ENCODE results near the gene ARFGEF3.

ARFGEF3 gene

DNA sequence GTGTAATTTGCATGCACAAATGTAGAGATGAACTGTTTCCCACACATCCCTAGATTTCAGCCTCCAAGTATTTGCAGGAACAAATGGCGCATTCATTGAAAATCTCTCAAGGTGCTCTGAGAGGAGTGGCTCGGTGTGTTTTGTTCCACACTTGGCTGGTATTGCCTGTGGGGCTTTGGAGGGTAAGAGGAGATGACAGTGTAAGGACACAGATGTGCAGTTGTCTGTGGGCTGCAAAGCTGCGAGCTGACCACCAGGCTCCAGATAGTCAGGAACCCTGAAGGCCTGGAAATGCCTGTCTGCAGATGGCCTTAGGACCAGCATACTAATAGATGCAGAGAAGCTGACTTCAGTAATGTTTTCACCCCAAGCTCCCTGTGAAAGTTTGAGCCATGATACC is 114.2 kb downstream of the ARFGEF3 start:
- H4K20me1 ChIP-seq (ENCODE audit: insufficient read depth, low read length): no peaks in the 10 kb centered on the region
- H3K27me3 ChIP-seq (ENCODE audit: low read depth, low read length): no peaks in the 10 kb centered on the region
- no peak overlapping the region for H3K4me3 ChIP-seq (ENCODE audit: low read length)
- H2AFZ ChIP-seq (ENCODE audit: low read depth, low read length): no peak overlapping the region
- no peaks in the 10 kb centered on the region for H3K4me1 ChIP-seq (ENCODE audit: low read length)
- no peaks in the 10 kb centered on the region for H3K9me3 ChIP-seq (ENCODE audit: insufficient read depth, low read length)
- H3K79me2 ChIP-seq (ENCODE audit: low read length): no peaks in the 10 kb centered on the region
- H3K27ac ChIP-seq (ENCODE audit: low read length): no peak overlapping the region
- no peaks in the 10 kb centered on the region for H3K36me3 ChIP-seq (replicated peaks; ENCODE audit: low read depth, low read length)
- no peak overlapping the region for H3K9ac ChIP-seq (ENCODE audit: low read length)
- no peak overlapping the region for H3K4me2 ChIP-seq (ENCODE audit: low read length)
- no peak for TF ChIP-seq EZH2phosphoT487 (IDR thresholded peaks at IDR 0.05; ENCODE audit: low read depth)
- TF ChIP-seq, protein P1, sequence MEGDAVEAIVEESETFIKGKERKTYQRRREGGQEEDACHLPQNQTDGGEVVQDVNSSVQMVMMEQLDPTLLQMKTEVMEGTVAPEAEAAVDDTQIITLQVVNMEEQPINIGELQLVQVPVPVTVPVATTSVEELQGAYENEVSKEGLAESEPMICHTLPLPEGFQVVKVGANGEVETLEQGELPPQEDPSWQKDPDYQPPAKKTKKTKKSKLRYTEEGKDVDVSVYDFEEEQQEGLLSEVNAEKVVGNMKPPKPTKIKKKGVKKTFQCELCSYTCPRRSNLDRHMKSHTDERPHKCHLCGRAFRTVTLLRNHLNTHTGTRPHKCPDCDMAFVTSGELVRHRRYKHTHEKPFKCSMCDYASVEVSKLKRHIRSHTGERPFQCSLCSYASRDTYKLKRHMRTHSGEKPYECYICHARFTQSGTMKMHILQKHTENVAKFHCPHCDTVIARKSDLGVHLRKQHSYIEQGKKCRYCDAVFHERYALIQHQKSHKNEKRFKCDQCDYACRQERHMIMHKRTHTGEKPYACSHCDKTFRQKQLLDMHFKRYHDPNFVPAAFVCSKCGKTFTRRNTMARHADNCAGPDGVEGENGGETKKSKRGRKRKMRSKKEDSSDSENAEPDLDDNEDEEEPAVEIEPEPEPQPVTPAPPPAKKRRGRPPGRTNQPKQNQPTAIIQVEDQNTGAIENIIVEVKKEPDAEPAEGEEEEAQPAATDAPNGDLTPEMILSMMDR (IDR thresholded peaks at IDR 0.05; ENCODE audit: low read depth, low read length): no peak

DNA sequence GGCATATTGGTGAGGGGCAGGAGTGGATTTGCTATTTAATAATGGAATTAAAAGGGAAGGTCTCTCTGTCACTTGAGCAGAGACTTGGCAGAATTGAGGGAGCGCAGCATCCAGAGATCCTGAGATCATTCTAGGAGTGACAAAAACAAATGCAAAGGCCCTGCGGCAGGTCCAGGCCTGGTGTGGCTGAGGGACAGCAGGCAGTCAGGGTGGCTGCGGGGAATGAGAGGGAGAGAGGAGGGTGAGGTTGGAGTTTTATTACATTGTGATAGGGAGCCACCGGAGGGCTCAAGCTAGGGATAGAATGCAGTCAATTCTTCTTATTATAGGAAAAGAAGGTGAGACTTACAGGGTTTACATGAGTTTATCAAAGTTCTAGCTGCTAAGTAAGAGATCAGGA is 116.1 kb downstream of the ARFGEF3 start:
- Histone ChIP-seq H3K27ac (ENCODE audit: low read length) (no peak overlapping the region), H2AFZ (ENCODE audit: low read depth, low read length) (no peak overlapping the region), H3K9ac (ENCODE audit: low read length) (no peak overlapping the region)

DNA sequence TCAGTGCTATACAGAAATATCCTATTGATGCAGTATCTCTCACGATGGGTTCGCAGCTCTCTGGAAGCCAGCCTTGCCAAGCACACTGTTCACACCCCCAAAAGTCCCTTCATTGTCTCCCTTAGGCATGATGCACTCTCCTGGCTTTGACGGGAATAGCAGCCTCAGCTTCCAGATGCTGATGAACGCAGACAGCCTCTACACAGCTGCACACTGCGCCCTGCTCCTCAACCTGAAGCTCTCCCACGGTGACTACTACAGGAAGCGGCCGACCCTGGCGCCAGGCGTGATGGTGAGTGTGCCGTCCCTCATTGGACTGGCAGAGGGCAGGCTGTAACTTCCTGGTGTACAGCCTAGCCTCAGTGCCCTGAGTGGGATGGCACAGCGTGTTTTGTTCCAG is 116.6 kb downstream of the ARFGEF3 start:
- Histone ChIP-seq H3K4me2 (ENCODE audit: low read length) (no peak overlapping the region), H3K9ac (ENCODE audit: low read length) (no peak overlapping the region), H3K27ac (ENCODE audit: low read length) (no peak overlapping the region), H3K27me3 (ENCODE audit: low read depth, low read length) (no peaks in the 10 kb centered on the region), H3K4me1 (ENCODE audit: low read length) (no peaks in the 10 kb centered on the region), H4K20me1 (ENCODE audit: insufficient read depth, low read length) (no peaks in the 10 kb centered on the region), H2AFZ (ENCODE audit: low read depth, low read length) (no peak overlapping the region), H3K79me2 (ENCODE audit: low read length) (no peaks in the 10 kb centered on the region), H3K4me3 (ENCODE audit: low read length) (no peak overlapping the region), H3K36me3 (replicated peaks; ENCODE audit: low read depth, low read length) (no peaks in the 10 kb centered on the region), H3K9me3 (ENCODE audit: insufficient read depth, low read length) (no peaks in the 10 kb centered on the region)
- no peak for TF ChIP-seq EZH2phosphoT487 (IDR thresholded peaks at IDR 0.05; ENCODE audit: low read depth)
- TF ChIP-seq, protein P1 (IDR thresholded peaks at IDR 0.05; ENCODE audit: low read depth, low read length): no peak

More for the DNA sequence above, 116.1 kb downstream of the ARFGEF3 start:
- no peak overlapping the region for H3K4me2 ChIP-seq (ENCODE audit: low read length)
- no peaks in the 10 kb centered on the region for H3K79me2 ChIP-seq (ENCODE audit: low read length)
- H4K20me1 ChIP-seq (ENCODE audit: insufficient read depth, low read length): no peaks in the 10 kb centered on the region
- TF ChIP-seq, protein P1 (IDR thresholded peaks at IDR 0.05; ENCODE audit: low read depth, low read length): no peak
- TF ChIP-seq EZH2phosphoT487 (IDR thresholded peaks at IDR 0.05; ENCODE audit: low read depth): no peak
- no peak overlapping the region for H3K4me3 ChIP-seq (ENCODE audit: low read length)
- no peaks in the 10 kb centered on the region for H3K27me3 ChIP-seq (ENCODE audit: low read depth, low read length)
- no peaks in the 10 kb centered on the region for H3K36me3 ChIP-seq (replicated peaks; ENCODE audit: low read depth, low read length)
- no peaks in the 10 kb centered on the region for H3K4me1 ChIP-seq (ENCODE audit: low read length)
- H3K9me3 ChIP-seq (ENCODE audit: insufficient read depth, low read length): no peaks in the 10 kb centered on the region

DNA sequence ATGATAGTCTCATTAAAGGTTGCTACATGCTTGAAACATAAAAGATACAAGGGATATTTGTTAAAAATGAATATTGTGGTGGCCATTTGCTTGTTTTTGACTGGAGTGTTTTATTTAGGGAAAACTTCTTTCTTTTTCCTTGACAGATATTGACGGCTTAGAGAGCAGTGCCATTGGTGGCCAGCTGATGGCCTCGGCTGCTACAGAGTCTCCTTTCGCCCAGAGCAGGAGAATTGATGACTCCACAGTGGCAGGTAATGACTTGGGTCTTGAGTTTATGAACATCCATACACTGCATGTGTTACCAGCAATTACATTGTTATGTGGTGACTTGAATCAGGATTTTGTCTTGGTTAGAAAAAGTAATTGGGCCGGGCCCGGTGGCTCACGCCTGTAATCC is 124.1 kb downstream of the ARFGEF3 start:
- H3K4me1 ChIP-seq (ENCODE audit: low read length): no peaks in the 10 kb centered on the region
- H3K9me3 ChIP-seq (ENCODE audit: insufficient read depth, low read length): no peaks in the 10 kb centered on the region
- no peaks in the 10 kb centered on the region for H3K27me3 ChIP-seq (ENCODE audit: low read depth, low read length)
- H3K9ac ChIP-seq (ENCODE audit: low read length): no peak overlapping the region
- no peak overlapping the region for H3K27ac ChIP-seq (ENCODE audit: low read length)
- H4K20me1 ChIP-seq (ENCODE audit: insufficient read depth, low read length): no peaks in the 10 kb centered on the region
- H3K4me3 ChIP-seq (ENCODE audit: low read length): no peak overlapping the region
- H3K4me2 ChIP-seq (ENCODE audit: low read length): no peak overlapping the region
- no peaks in the 10 kb centered on the region for H3K79me2 ChIP-seq (ENCODE audit: low read length)
- H3K36me3 ChIP-seq (replicated peaks; ENCODE audit: low read depth, low read length): no peaks in the 10 kb centered on the region
- no peak overlapping the region for H2AFZ ChIP-seq (ENCODE audit: low read depth, low read length)
- TF ChIP-seq EZH2phosphoT487 (IDR thresholded peaks at IDR 0.05; ENCODE audit: low read depth): no peak
- TF ChIP-seq, protein P1 (IDR thresholded peaks at IDR 0.05; ENCODE audit: low read depth, low read length): no peak
